ENCODE data around the gene RGMB. TPM values are rescaled to one million over a fixed set of nuclear protein-coding genes. Genes with fewer than 3 reads are reported as not detected.

RGMB gene
- total and polyA plus RNA-seq, 2 donors (not counting 3 experiments of a cell fraction or from before 2014, with no cell fraction given), result 15.0 to 31.3 TPM

GRCh38 chr5:98753507-98753906 is 20.0 kb upstream of the RGMB start:
- POLR2A ChIA-PET, result no interaction called here
- dilution Hi-C loops (cut with MboI; ENCODE audit: extremely low pct_ligation_motif_present, low sequenced_read_pairs), result no loop called here

More at GRCh38 chr5:98753507-98753906, 20.0 kb upstream of the RGMB start:
- H2AFZ ChIP-seq (ENCODE audit: low read depth, low read length), result no peak overlapping the region
- CTCF ChIA-PET, result interaction anchor here (2.3 kb wide), 1 partner anchor 15 kb away, joined by 9 read pairs; no protein-coding TSS in a partner anchor
- H3K4me3 ChIP-seq (replicated peaks in 1 of 3; ENCODE audit: insufficient read depth in 1 of 3, low read depth in 1 of 3, low read length in 3 of 3), result no peak overlapping the region
- no peaks in the 10 kb centered on the region for H3K9me3 ChIP-seq (replicated peaks; ENCODE audit: control insufficient read depth, insufficient read depth, low read length)
- H4K20me1 ChIP-seq (replicated peaks; ENCODE audit: control insufficient read depth, extremely low read depth, insufficient read depth, low read length), result no peaks in the 10 kb centered on the region
- TF ChIP-seq GATA2 (IDR thresholded peaks at IDR 0.05; ENCODE audit: insufficient read depth, insufficient read length, low read depth, low read length) (no peak), MYC (IDR thresholded peaks at IDR 0.05; ENCODE audit: low read depth, low read length) (no peak), POLR2A (IDR thresholded peaks at IDR 0.05; ENCODE audit: low read depth, low read length) (no peak), MAX (IDR thresholded peaks at IDR 0.05; ENCODE audit: insufficient read depth, insufficient read length) (no peak), EZH2 (IDR thresholded peaks at IDR 0.05; ENCODE audit: borderline replicate concordance, low read depth, low read length, severe bottlenecking) (no peak), FOS (IDR thresholded peaks at IDR 0.05; ENCODE audit: borderline replicate concordance, insufficient read depth, low read length) (no peak), POLR2AphosphoS5 (IDR thresholded peaks at IDR 0.05; ENCODE audit: insufficient read depth, low read depth, low read length) (no peak), CTCF (IDR thresholded peaks at IDR 0.05; ENCODE audit: extremely low read depth in 1 of 2, insufficient read depth in 1 of 2, low read depth in 1 of 2, low read length in 2 of 2) (no peak), JUN (IDR thresholded peaks at IDR 0.05; ENCODE audit: borderline replicate concordance, insufficient read depth, insufficient read length, low read depth) (no peak)
- FAIRE-seq (no peak), DNase-seq (ENCODE audit: low read depth, low spot score) (no peak)
- no peaks in the 10 kb centered on the region for H3K4me1 ChIP-seq (ENCODE audit: control insufficient read depth, extremely low read depth, insufficient read depth, low read length)
- no peak overlapping the region for H3K4me2 ChIP-seq (ENCODE audit: insufficient read depth, low read length)
- H3K27ac ChIP-seq (ENCODE audit: insufficient read depth, low read depth, low read length), result no peak overlapping the region
- BruUV-seq (replicated peaks), result no TSS peak
- H3K9me1 ChIP-seq (replicated peaks; ENCODE audit: control insufficient read depth, extremely low read depth, insufficient read depth, low read length), result no peaks in the 10 kb centered on the region
- no peaks in the 10 kb centered on the region for H3K27me3 ChIP-seq (ENCODE audit: control insufficient read depth in 2 of 2, insufficient read depth in 2 of 2, low read length in 2 of 2)
- intact Hi-C loops (cut with micrococcal nuclease), result no loop called here
- H3K9ac ChIP-seq (replicated peaks; ENCODE audit: extremely low read depth, insufficient read depth, low read length), result no peak overlapping the region
- H3K36me3 ChIP-seq (ENCODE audit: control insufficient read depth in 2 of 2, extremely low read depth in 1 of 2, insufficient read depth in 2 of 2, low read length in 2 of 2), result no peaks in the 10 kb centered on the region
- H3K79me2 ChIP-seq (ENCODE audit: control insufficient read depth, insufficient read depth, low read length), result no peaks in the 10 kb centered on the region

Data from endothelial cell of umbilical vein (primary cell).